ENCODE data around the gene CYB5RL. TPM values are rescaled to one million over a fixed set of nuclear protein-coding genes. Genes with fewer than 3 reads are reported as not detected.

CYB5RL gene
- 5.3 TPM for polyA plus RNA-seq (2013, experiment 1 of 2)
- polyA plus RNA-seq (2013, experiment 2 of 2): 5.6 TPM

- Histone ChIP-seq H3K79me2 (ENCODE audit: control insufficient read depth, insufficient read depth, low read length) (peaks cover 25% of the 10 kb centered on the region), H2BK5ac (ENCODE audit: low read length) (no peak within 1 kb of the TSS), H3K36me3 (ENCODE audit: control insufficient read depth, insufficient read depth, low read length) (no peaks in the 10 kb centered on the region), H3K18ac (ENCODE audit: low read length) (no peak within 1 kb of the TSS), H3K9ac (ENCODE audit: low read length) (peak within 1 kb of the TSS; percentile 73), H3K4me2 (ENCODE audit: low read length) (peak within 1 kb of the TSS; percentile 99), H3K27me3 (ENCODE audit: insufficient read depth, low read length, poor library complexity) (no peaks in the 10 kb centered on the region), H2AK5ac (ENCODE audit: low read length) (no peak within 1 kb of the TSS), H3K4me1 (ENCODE audit: control insufficient read depth, low read depth, low read length) (peaks cover 8% of the 10 kb centered on the region), H3K4ac (ENCODE audit: low read depth, low read length) (peak within 1 kb of the TSS; percentile 60), H3K23ac (ENCODE audit: low read length) (peak within 1 kb of the TSS; percentile 67), H2BK120ac (ENCODE audit: low read depth, low read length) (no peak within 1 kb of the TSS), H3K79me1 (ENCODE audit: low read length) (peaks cover 21% of the 10 kb centered on the region), H3K4me3 (ENCODE audit: low read length) (peak within 1 kb of the TSS; percentile 70), H3K27ac (ENCODE audit: low read depth, low read length) (no peak within 1 kb of the TSS), H4K8ac (ENCODE audit: low read depth, low read length) (peak within 1 kb of the TSS; percentile 88), H3K56ac (ENCODE audit: low read length) (peak within 1 kb of the TSS; percentile 91), H4K5ac (ENCODE audit: low read length) (no peak within 1 kb of the TSS), H2BK15ac (replicated peaks; ENCODE audit: low read depth) (no peak within 1 kb of the TSS)
- peak; percentile 99 for DNase-seq
- no CpG with 5 or more reads among the region's 51 CpGs for WGBS (ENCODE audit: extremely low coverage, insufficient coverage, low lambda C conversion rate)
These were observed at the start of gene CYB5RL, which contains the start of gene MRPL37 for GRCh38 chr1:54199765-54200518. TSS of gene CYB5RL (minus strand) at chr1:54200030. CDS start at chr1:54195616, 4,414 bp downstream. TSS of gene MRPL37 (plus strand) at chr1:54200167. CDS start at chr1:54200244, 77 bp downstream.

GRCh38 chr1:54248966-54249365 is 49.1 kb upstream of the CYB5RL start:
- Histone ChIP-seq H3K79me1 (ENCODE audit: low read length) (peaks cover 2% of the 10 kb centered on the region), H3K79me2 (ENCODE audit: control insufficient read depth, insufficient read depth, low read length) (no peaks in the 10 kb centered on the region), H2AK5ac (ENCODE audit: low read length) (no peak overlapping the region), H3K4ac (ENCODE audit: low read depth, low read length) (no peak overlapping the region), H3K4me1 (ENCODE audit: control insufficient read depth, low read depth, low read length) (no peaks in the 10 kb centered on the region), H2BK5ac (ENCODE audit: low read length) (no peak overlapping the region), H4K8ac (ENCODE audit: low read depth, low read length) (no peak overlapping the region), H3K18ac (ENCODE audit: low read length) (no peak overlapping the region), H3K27ac (ENCODE audit: low read depth, low read length) (no peak overlapping the region), H3K9ac (ENCODE audit: low read length) (no peak overlapping the region), H4K5ac (ENCODE audit: low read length) (no peak overlapping the region), H2BK120ac (ENCODE audit: low read depth, low read length) (no peak overlapping the region), H3K27me3 (ENCODE audit: insufficient read depth, low read length, poor library complexity) (no peaks in the 10 kb centered on the region), H3K4me2 (ENCODE audit: low read length) (no peak overlapping the region), H3K56ac (ENCODE audit: low read length) (no peak overlapping the region), H2BK15ac (replicated peaks; ENCODE audit: low read depth) (no peak overlapping the region), H3K36me3 (ENCODE audit: control insufficient read depth, insufficient read depth, low read length) (peaks cover 13% of the 10 kb centered on the region), H3K23ac (ENCODE audit: low read length) (no peak overlapping the region), H3K4me3 (ENCODE audit: low read length) (no peak overlapping the region)
- no peak for DNase-seq
- no CpG with 5 or more reads among the region's 4 CpGs for WGBS (ENCODE audit: extremely low coverage, insufficient coverage, low lambda C conversion rate)

GRCh38 chr1:54247863-54248515 is 48.2 kb upstream of the CYB5RL start:
- Histone ChIP-seq H3K18ac (ENCODE audit: low read length) (no peak overlapping the region), H2AK5ac (ENCODE audit: low read length) (no peak overlapping the region), H3K36me3 (ENCODE audit: control insufficient read depth, insufficient read depth, low read length) (peaks cover 15% of the 10 kb centered on the region), H3K79me2 (ENCODE audit: control insufficient read depth, insufficient read depth, low read length) (no peaks in the 10 kb centered on the region), H3K9ac (ENCODE audit: low read length) (no peak overlapping the region), H3K4me2 (ENCODE audit: low read length) (no peak overlapping the region), H3K4me1 (ENCODE audit: control insufficient read depth, low read depth, low read length) (no peaks in the 10 kb centered on the region), H3K56ac (ENCODE audit: low read length) (no peak overlapping the region), H2BK120ac (ENCODE audit: low read depth, low read length) (no peak overlapping the region), H4K5ac (ENCODE audit: low read length) (no peak overlapping the region), H3K27ac (ENCODE audit: low read depth, low read length) (no peak overlapping the region), H3K23ac (ENCODE audit: low read length) (no peak overlapping the region), H3K4me3 (ENCODE audit: low read length) (no peak overlapping the region), H2BK15ac (replicated peaks; ENCODE audit: low read depth) (no peak overlapping the region), H2BK5ac (ENCODE audit: low read length) (no peak overlapping the region), H3K79me1 (ENCODE audit: low read length) (peaks cover 2% of the 10 kb centered on the region), H3K4ac (ENCODE audit: low read depth, low read length) (no peak overlapping the region), H3K27me3 (ENCODE audit: insufficient read depth, low read length, poor library complexity) (no peaks in the 10 kb centered on the region), H4K8ac (ENCODE audit: low read depth, low read length) (no peak overlapping the region)
- DNase-seq: no peak
- WGBS (ENCODE audit: extremely low coverage, insufficient coverage, low lambda C conversion rate): no CpG with 5 or more reads among the region's 11 CpGs

- Histone ChIP-seq H3K27ac (ENCODE audit: low read depth, low read length) (no peak overlapping the region), H3K18ac (ENCODE audit: low read length) (no peak overlapping the region), H3K4ac (ENCODE audit: low read depth, low read length) (no peak overlapping the region), H4K5ac (ENCODE audit: low read length) (no peak overlapping the region), H3K4me2 (ENCODE audit: low read length) (no peak overlapping the region), H3K9ac (ENCODE audit: low read length) (no peak overlapping the region), H2BK15ac (replicated peaks; ENCODE audit: low read depth) (no peak overlapping the region), H3K4me3 (ENCODE audit: low read length) (no peak overlapping the region), H2BK120ac (ENCODE audit: low read depth, low read length) (no peak overlapping the region), H3K4me1 (ENCODE audit: control insufficient read depth, low read depth, low read length) (no peaks in the 10 kb centered on the region), H4K8ac (ENCODE audit: low read depth, low read length) (no peak overlapping the region), H3K23ac (ENCODE audit: low read length) (no peak overlapping the region), H3K36me3 (ENCODE audit: control insufficient read depth, insufficient read depth, low read length) (peaks cover 11% of the 10 kb centered on the region), H3K27me3 (ENCODE audit: insufficient read depth, low read length, poor library complexity) (no peaks in the 10 kb centered on the region), H3K79me2 (ENCODE audit: control insufficient read depth, insufficient read depth, low read length) (no peaks in the 10 kb centered on the region), H3K79me1 (ENCODE audit: low read length) (no peaks in the 10 kb centered on the region), H2BK5ac (ENCODE audit: low read length) (no peak overlapping the region), H3K56ac (ENCODE audit: low read length) (no peak overlapping the region), H2AK5ac (ENCODE audit: low read length) (no peak overlapping the region)
- WGBS (ENCODE audit: extremely low coverage, insufficient coverage, low lambda C conversion rate): no CpG with 5 or more reads among the region's 10 CpGs
- DNase-seq: no peak
These were observed 46.4 kb upstream of the CYB5RL start for GRCh38 chr1:54246116-54246721.

GRCh38 chr1:54245501-54245900 is 45.7 kb upstream of the CYB5RL start:
- no peak overlapping the region for H3K4ac ChIP-seq (ENCODE audit: low read depth, low read length)
- H3K56ac ChIP-seq (ENCODE audit: low read length): no peak overlapping the region
- no peak overlapping the region for H3K23ac ChIP-seq (ENCODE audit: low read length)
- no peak overlapping the region for H3K18ac ChIP-seq (ENCODE audit: low read length)
- no peaks in the 10 kb centered on the region for H3K79me1 ChIP-seq (ENCODE audit: low read length)
- H3K79me2 ChIP-seq (ENCODE audit: control insufficient read depth, insufficient read depth, low read length): no peaks in the 10 kb centered on the region
- DNase-seq: no peak
- H2BK120ac ChIP-seq (ENCODE audit: low read depth, low read length): no peak overlapping the region
- no peak overlapping the region for H2AK5ac ChIP-seq (ENCODE audit: low read length)
- no CpG with 5 or more reads among the region's 4 CpGs for WGBS (ENCODE audit: extremely low coverage, insufficient coverage, low lambda C conversion rate)
- H2BK5ac ChIP-seq (ENCODE audit: low read length): no peak overlapping the region
- H3K4me3 ChIP-seq (ENCODE audit: low read length): no peak overlapping the region
- H2BK15ac ChIP-seq (replicated peaks; ENCODE audit: low read depth): no peak overlapping the region
- H3K27ac ChIP-seq (ENCODE audit: low read depth, low read length): no peak overlapping the region
- no peaks in the 10 kb centered on the region for H3K27me3 ChIP-seq (ENCODE audit: insufficient read depth, low read length, poor library complexity)
- peaks cover 10% of the 10 kb centered on the region for H3K36me3 ChIP-seq (ENCODE audit: control insufficient read depth, insufficient read depth, low read length)
- no peak overlapping the region for H3K9ac ChIP-seq (ENCODE audit: low read length)
- no peak overlapping the region for H4K8ac ChIP-seq (ENCODE audit: low read depth, low read length)
- H4K5ac ChIP-seq (ENCODE audit: low read length): no peak overlapping the region
- no peak overlapping the region for H3K4me2 ChIP-seq (ENCODE audit: low read length)
- H3K4me1 ChIP-seq (ENCODE audit: control insufficient read depth, low read depth, low read length): no peaks in the 10 kb centered on the region
